Measurements from ENCODE around the gene GSK3B.

DNA sequence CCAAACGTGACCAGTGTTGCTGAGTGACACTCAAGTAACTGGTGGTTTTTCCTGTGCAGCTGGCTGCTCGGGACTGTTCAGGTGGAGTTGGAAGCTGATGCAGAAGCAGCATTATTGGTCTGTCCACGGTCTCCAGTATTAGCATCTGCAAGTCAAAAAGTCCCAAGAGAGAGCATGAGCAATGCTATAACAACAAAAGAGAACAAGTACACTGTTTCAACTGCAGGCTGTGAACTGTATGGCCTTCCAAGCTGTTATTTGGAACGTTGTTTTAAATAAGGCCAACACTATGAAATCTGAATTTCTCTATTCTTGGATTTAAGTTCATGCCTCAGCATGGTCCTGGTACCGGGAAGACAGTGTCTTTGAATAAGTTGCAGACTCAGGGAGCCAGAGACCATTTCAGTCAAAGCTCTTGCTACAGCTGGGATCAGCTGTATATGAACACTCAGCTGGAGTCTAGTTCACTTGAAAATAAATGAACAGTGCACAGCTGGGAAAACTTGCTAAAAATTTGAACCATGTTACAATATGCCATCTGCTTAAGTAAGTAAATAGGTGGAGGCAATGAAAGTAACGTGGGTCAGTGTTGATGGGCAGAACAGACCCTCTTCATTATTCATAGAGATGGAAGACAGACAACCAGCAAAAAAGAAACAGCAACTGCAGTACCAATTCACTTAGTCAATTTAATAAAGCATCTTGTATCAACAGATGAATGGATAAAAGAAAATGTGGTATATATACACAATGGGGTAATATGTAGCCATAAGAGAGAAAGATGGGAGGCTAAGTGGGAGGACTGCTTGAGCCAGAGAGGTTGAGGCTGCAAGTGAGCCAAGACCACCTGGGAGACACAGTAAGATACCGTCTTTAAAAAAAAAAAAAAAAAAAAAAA lies 267.3 kb downstream of the GSK3B start:
- TF ChIP-seq EZH2phosphoT487 (IDR thresholded peaks at IDR 0.05; ENCODE audit: insufficient read depth, low read depth) (no peak), EZH2 (IDR thresholded peaks at IDR 0.05; ENCODE audit: insufficient read depth, poor library complexity, severe bottlenecking) (no peak)
